Natural killer cell treated with Interleukin-12 subunit alpha and Interleukin-12 subunit beta and Interleukin-15 and Interleukin-18, amount 100 ng/mL, for 72 hours (primary cell): ENCODE results near the gene GSTA4. TPM values are rescaled to one million over a fixed set of nuclear protein-coding genes. Genes with fewer than 3 reads are reported as not detected.
"Not testable (repeated sequence)": the region's sequence is repeated elsewhere in the genome, so short reads cannot be mapped to it uniquely, and the experiment has no call there.

Experiments used
- ATAC-seq, 2 donors: fragments of 150-1000 bp; cut with Tn5 transposase in 1 of 2; sonication (Bioruptor Pico), chemical (Tn5 transposase) in 1 of 2; 2 replicates each; pipeline ENCODE4 v1.10.0; 2021
- DNase-seq: peaks from one replicate; pipeline ENCODE4 v3.0.0; 2022; ENCODE audit warnings: low spot score
- H3K27ac Mint-ChIP-seq, 2 donors: 1 replicate in 1 of 2; 2 replicates in 1 of 2; pipeline ENCODE4 v1.8.0; 2022; ENCODE audit warnings: mixed read lengths in 2 of 2, mild to moderate bottlenecking in 1 of 2, moderate library complexity in 1 of 2
- H3K27me3 Mint-ChIP-seq, 2 donors: 1 replicate in 1 of 2; 2 replicates in 1 of 2; pipeline ENCODE4 v1.8.0; 2022; ENCODE audit warnings: mixed read lengths in 2 of 2
- H3K36me3 Mint-ChIP-seq: one replicate; pipeline ENCODE4 v1.8.0; 2022; ENCODE audit warnings: mixed read lengths
- H3K4me1 Mint-ChIP-seq, 2 donors: 1 replicate in 1 of 2; 2 replicates in 1 of 2; pipeline ENCODE4 v1.8.0; 2022; ENCODE audit warnings: low read depth in 2 of 2, mixed read lengths in 2 of 2, mild to moderate bottlenecking in 1 of 2
- H3K4me3 Mint-ChIP-seq: one replicate; pipeline ENCODE4 v1.8.0; 2022; ENCODE audit warnings: mixed read lengths
- H3K9me3 Mint-ChIP-seq: 2 replicates; pipeline ENCODE4 v1.8.0; 2022; ENCODE audit warnings: mixed read lengths
- total RNA-seq, 2 donors: library from RNA; stranded (reverse); gene quantifications; one replicate each; pipeline ENCODE4 v1.2.3, GENCODE V29; 2022

The GSTA4 gene
- total RNA-seq, 2 donors from 2014 or later = 0.89 to 1.5 TPM

- peaks cover 5 to 7% of the 10 kb centered on the region in 2 donors for H3K4me1 Mint-ChIP-seq
- DNase-seq (no peak), ATAC-seq (no peak)
- H3K27me3 Mint-ChIP-seq = no peaks in the 10 kb centered on the region
- no peak overlapping the region for H3K27ac Mint-ChIP-seq
- no peaks in the 10 kb centered on the region for H3K9me3 Mint-ChIP-seq
- H3K4me3 Mint-ChIP-seq = no peak overlapping the region
- peaks cover 4% of the 10 kb centered on the region for H3K36me3 Mint-ChIP-seq
Observed at GRCh38 chr6:53028467-53028866, 33.4 kb upstream of the GSTA4 start.

- peaks cover 4% of the 10 kb centered on the region for H3K36me3 Mint-ChIP-seq
- ATAC-seq (no peak), DNase-seq (no peak)
- no peaks in the 10 kb centered on the region for H3K27me3 Mint-ChIP-seq
- H3K4me3 Mint-ChIP-seq = no peak overlapping the region
- H3K9me3 Mint-ChIP-seq = no peaks in the 10 kb centered on the region
- H3K4me1 Mint-ChIP-seq = no peaks in the 10 kb centered on the region
- H3K27ac Mint-ChIP-seq = no peak overlapping the region
Observed at GRCh38 chr6:53027131-53027718, 32.1 kb upstream of the GSTA4 start.

- ATAC-seq (no peak), DNase-seq (no peak)
- Mint-ChIP-seq H3K9me3 (no peaks in the 10 kb centered on the region), H3K4me1 (peaks cover 0 to under 1% of the 10 kb centered on the region in 2 donors), H3K4me3 (no peak overlapping the region), H3K36me3 (peaks cover 4% of the 10 kb centered on the region), H3K27ac (no peak overlapping the region), H3K27me3 (no peaks in the 10 kb centered on the region)
Observed at GRCh38 chr6:53026526-53026925, 31.4 kb upstream of the GSTA4 start.

GRCh38 chr6:53023323-53023722, 28.2 kb upstream of the GSTA4 start:
- no peak for DNase-seq
- H3K4me3 Mint-ChIP-seq = no peak overlapping the region
- no peaks in the 10 kb centered on the region for H3K27me3 Mint-ChIP-seq
- peaks cover under 1% of the 10 kb centered on the region for H3K36me3 Mint-ChIP-seq
- peaks cover 3 to 5% of the 10 kb centered on the region in 2 donors for H3K4me1 Mint-ChIP-seq
- no peaks in the 10 kb centered on the region for H3K9me3 Mint-ChIP-seq
- no peak for ATAC-seq
- H3K27ac Mint-ChIP-seq = no peak overlapping the region

- Mint-ChIP-seq H3K36me3 (peaks cover 10% of the 10 kb centered on the region), H3K27ac (no peak overlapping the region), H3K9me3 (no peaks in the 10 kb centered on the region), H3K4me3 (no peak overlapping the region), H3K27me3 (no peaks in the 10 kb centered on the region), H3K4me1 (peaks cover 3 to 5% of the 10 kb centered on the region in 2 donors)
- DNase-seq (no peak), ATAC-seq (no peak)
Observed at GRCh38 chr6:53020005-53020744, 25.1 kb upstream of the GSTA4 start.

GRCh38 chr6:53018446-53018845, 23.4 kb upstream of the GSTA4 start:
- no peak overlapping the region for H3K4me3 Mint-ChIP-seq
- ATAC-seq = no peak
- H3K36me3 Mint-ChIP-seq = peaks cover 10% of the 10 kb centered on the region
- H3K27me3 Mint-ChIP-seq = no peaks in the 10 kb centered on the region
- H3K9me3 Mint-ChIP-seq = no peaks in the 10 kb centered on the region
- DNase-seq = no peak
- peaks cover 3 to 5% of the 10 kb centered on the region in 2 donors for H3K4me1 Mint-ChIP-seq
- no peak overlapping the region for H3K27ac Mint-ChIP-seq

- no peak for DNase-seq
- Mint-ChIP-seq H3K27ac (no peak overlapping the region), H3K36me3 (peaks cover 14% of the 10 kb centered on the region), H3K4me3 (no peak overlapping the region), H3K27me3 (no peaks in the 10 kb centered on the region), H3K9me3 (no peaks in the 10 kb centered on the region), H3K4me1 (peaks cover 0 to 2% of the 10 kb centered on the region in 2 donors)
- no peak for ATAC-seq
Observed at GRCh38 chr6:53015486-53015885, 20.4 kb upstream of the GSTA4 start.

GRCh38 chr6:53014744-53015143, 19.7 kb upstream of the GSTA4 start:
- ATAC-seq (no peak), DNase-seq (no peak)
- Mint-ChIP-seq H3K27ac (no peak overlapping the region), H3K4me1 (peaks cover 0 to 2% of the 10 kb centered on the region in 2 donors), H3K9me3 (no peaks in the 10 kb centered on the region), H3K27me3 (no peaks in the 10 kb centered on the region), H3K36me3 (peaks cover 15% of the 10 kb centered on the region), H3K4me3 (no peak overlapping the region)

GRCh38 chr6:53014063-53014462, 19.0 kb upstream of the GSTA4 start:
- Mint-ChIP-seq H3K4me3 (no peak overlapping the region), H3K36me3 (peaks cover 15% of the 10 kb centered on the region), H3K9me3 (no peaks in the 10 kb centered on the region), H3K4me1 (peaks cover 0 to 2% of the 10 kb centered on the region in 2 donors), H3K27me3 (no peaks in the 10 kb centered on the region), H3K27ac (no peak overlapping the region)
- no peak for DNase-seq
- no peak for ATAC-seq

- Mint-ChIP-seq H3K27me3 (no peaks in the 10 kb centered on the region), H3K27ac (no peak overlapping the region), H3K4me3 (no peak overlapping the region), H3K9me3 (no peaks in the 10 kb centered on the region), H3K36me3 (peaks cover 5% of the 10 kb centered on the region), H3K4me1 (peaks cover 0 to 2% of the 10 kb centered on the region in 2 donors)
- no peak for ATAC-seq
- no peak for DNase-seq
Observed at GRCh38 chr6:53011979-53012378, 16.9 kb upstream of the GSTA4 start.

- Mint-ChIP-seq H3K27ac (peak overlapping the region in 1 of 2 donors; percentile 31), H3K4me3 (no peak overlapping the region), H3K9me3 (no peaks in the 10 kb centered on the region), H3K36me3 (peaks cover 11% of the 10 kb centered on the region), H3K27me3 (no peaks in the 10 kb centered on the region), H3K4me1 (peaks cover 0 to 2% of the 10 kb centered on the region in 2 donors)
- DNase-seq = no peak
- no peak for ATAC-seq
Observed at GRCh38 chr6:53010504-53010903, 15.4 kb upstream of the GSTA4 start.

- Mint-ChIP-seq H3K9me3 (no peaks in the 10 kb centered on the region), H3K27ac (peak overlapping the region in 1 of 2 donors; percentile 31), H3K4me1 (peaks cover 0 to 2% of the 10 kb centered on the region in 2 donors), H3K36me3 (peaks cover 13% of the 10 kb centered on the region), H3K27me3 (no peaks in the 10 kb centered on the region), H3K4me3 (no peak overlapping the region)
- ATAC-seq (no peak), DNase-seq (no peak)
Observed at GRCh38 chr6:53009511-53009910, 14.4 kb upstream of the GSTA4 start.

GRCh38 chr6:53009056-53009455, 14.0 kb upstream of the GSTA4 start:
- Mint-ChIP-seq H3K27ac (no peak overlapping the region), H3K36me3 (peaks cover 13% of the 10 kb centered on the region)
- ATAC-seq = no peak

GRCh38 chr6:53008192-53008687, 13.2 kb upstream of the GSTA4 start:
- not testable (repeated sequence) for ATAC-seq, H3K27me3 Mint-ChIP-seq, DNase-seq, H3K4me1 Mint-ChIP-seq, H3K9me3 Mint-ChIP-seq, H3K27ac Mint-ChIP-seq, H3K4me3 Mint-ChIP-seq
- H3K36me3 Mint-ChIP-seq = peaks cover 13% of the 10 kb centered on the region

More at GRCh38 chr6:53009056-53009455, 14.0 kb upstream of the GSTA4 start:
- Mint-ChIP-seq H3K27me3 (no peaks in the 10 kb centered on the region), H3K9me3 (no peaks in the 10 kb centered on the region), H3K4me1 (peaks cover 0 to 2% of the 10 kb centered on the region in 2 donors), H3K4me3 (no peak overlapping the region)
- DNase-seq = no peak
